ENCODE results near the gene AFF3. TPM values are rescaled to one million over a fixed set of nuclear protein-coding genes. Genes with fewer than 3 reads are reported as not detected.

The AFF3 gene
- total and polyA plus RNA-seq, 2 of the 13 experiments (the other 11 are each of a cell fraction or from before 2014, with no cell fraction given): not detected

DNA sequence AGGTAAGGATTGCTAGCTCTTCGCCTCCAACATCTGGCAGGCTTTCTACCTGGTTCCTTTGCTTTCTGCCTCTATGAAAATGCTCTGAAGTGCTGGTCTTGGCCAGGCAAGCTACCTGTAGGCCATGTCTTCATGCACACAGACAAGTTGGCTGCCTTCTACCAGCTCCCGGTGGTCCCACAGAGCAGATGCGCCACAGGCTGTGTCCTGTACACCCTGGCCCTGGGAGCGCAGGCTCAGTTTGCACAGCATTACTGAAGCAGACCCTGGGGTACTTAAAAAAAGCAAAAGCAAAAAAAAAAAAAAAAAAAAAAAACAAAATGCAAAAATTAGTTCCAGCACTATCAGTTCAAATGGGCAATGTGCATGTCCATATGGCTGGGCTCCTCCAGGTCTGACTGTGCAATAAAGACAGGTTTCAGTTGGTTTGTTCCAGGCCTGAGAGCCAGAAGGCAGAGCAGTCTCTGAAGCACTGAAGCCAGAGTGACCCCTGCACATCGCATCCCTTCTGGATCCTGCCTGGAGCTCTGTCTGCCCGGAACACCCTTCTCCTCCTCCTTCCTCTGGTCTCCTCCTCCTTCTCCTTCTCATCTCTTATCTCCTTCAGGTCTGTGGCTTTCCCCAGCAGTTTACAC, 364.6 kb downstream of the AFF3 start:
- Histone ChIP-seq H3K9me3 (ENCODE audit: low read length) (peaks cover 12% of the 10 kb centered on the region; the same call in 1 of the 2 replicates), H3K27ac (ENCODE audit: extremely low read length, insufficient read depth, low read length) (no peak overlapping the region), H3K9ac (ENCODE audit: insufficient read depth, low read depth, low read length) (no peak overlapping the region), H3K4me3 (replicated peaks in 1 of 3; ENCODE audit: insufficient read depth in 1 of 3, low read depth in 2 of 3, low read length in 3 of 3) (no peak overlapping the region), H4K20me1 (ENCODE audit: insufficient read depth, low read length) (no peaks in the 10 kb centered on the region), H3K36me3 (replicated peaks in 1 of 2; ENCODE audit: control insufficient read depth in 1 of 2, insufficient read depth in 2 of 2, low read length in 2 of 2) (no peaks in the 10 kb centered on the region), H3K27me3 (ENCODE audit: control insufficient read depth in 1 of 2, insufficient read depth in 2 of 2, low read length in 2 of 2) (no peaks in the 10 kb centered on the region), H3K4me2 (ENCODE audit: low read depth, low read length) (no peak overlapping the region), H2AFZ (ENCODE audit: low read length) (no peak overlapping the region), H3K4me1 (ENCODE audit: insufficient read depth, low read length) (peaks cover 9% of the 10 kb centered on the region), H3K79me2 (ENCODE audit: insufficient read depth, low read length) (no peaks in the 10 kb centered on the region)
- CTCF ChIA-PET (ENCODE audit: low intra/inter-chr PET ratio, low total read pairs): no interaction called here
- BruUV-seq (replicated peaks): no TSS peak
- intact Hi-C loops (cut with micrococcal nuclease; ENCODE audit: unreplicated experiment) (no loop called here), in situ Hi-C loops (cut with HindIII; ENCODE audit: extremely low pct_ligation_motif_present, low pct_unique_long_range_greater_than_20kb) (no loop called here)
- ATAC-seq (no peak), FAIRE-seq (no peak), DNase-seq (ENCODE audit: low spot score) (no peak)
- 49% methylated on average over 6 of the region's 6 CpGs for WGBS (ENCODE audit: low lambda C conversion rate)
- POLR2A ChIA-PET: no interaction called here
- TF ChIP-seq ZNF749 (CRISPR knock-in tag; IDR thresholded peaks at IDR 0.05; ENCODE audit: borderline replicate concordance) (no peak), ZNF558 (CRISPR knock-in tag; IDR thresholded peaks at IDR 0.05; ENCODE audit: borderline replicate concordance) (no peak), ZNF407 (CRISPR knock-in tag; IDR thresholded peaks at IDR 0.05; ENCODE audit: not compliant biosample characterization) (no peak), AHR (CRISPR knock-in tag; IDR thresholded peaks at IDR 0.05) (no peak), ZSCAN30 (CRISPR knock-in tag; IDR thresholded peaks at IDR 0.05) (no peak), TCF7 (IDR thresholded peaks at IDR 0.05; ENCODE audit: low read depth) (no peak), PHB2 (IDR thresholded peaks at IDR 0.05; ENCODE audit: partially characterized antibody) (no peak), EEA1 (CRISPR knock-in tag; IDR thresholded peaks at IDR 0.05; ENCODE audit: borderline replicate concordance) (no peak)
- TF ChIP-seq, protein P1, sequence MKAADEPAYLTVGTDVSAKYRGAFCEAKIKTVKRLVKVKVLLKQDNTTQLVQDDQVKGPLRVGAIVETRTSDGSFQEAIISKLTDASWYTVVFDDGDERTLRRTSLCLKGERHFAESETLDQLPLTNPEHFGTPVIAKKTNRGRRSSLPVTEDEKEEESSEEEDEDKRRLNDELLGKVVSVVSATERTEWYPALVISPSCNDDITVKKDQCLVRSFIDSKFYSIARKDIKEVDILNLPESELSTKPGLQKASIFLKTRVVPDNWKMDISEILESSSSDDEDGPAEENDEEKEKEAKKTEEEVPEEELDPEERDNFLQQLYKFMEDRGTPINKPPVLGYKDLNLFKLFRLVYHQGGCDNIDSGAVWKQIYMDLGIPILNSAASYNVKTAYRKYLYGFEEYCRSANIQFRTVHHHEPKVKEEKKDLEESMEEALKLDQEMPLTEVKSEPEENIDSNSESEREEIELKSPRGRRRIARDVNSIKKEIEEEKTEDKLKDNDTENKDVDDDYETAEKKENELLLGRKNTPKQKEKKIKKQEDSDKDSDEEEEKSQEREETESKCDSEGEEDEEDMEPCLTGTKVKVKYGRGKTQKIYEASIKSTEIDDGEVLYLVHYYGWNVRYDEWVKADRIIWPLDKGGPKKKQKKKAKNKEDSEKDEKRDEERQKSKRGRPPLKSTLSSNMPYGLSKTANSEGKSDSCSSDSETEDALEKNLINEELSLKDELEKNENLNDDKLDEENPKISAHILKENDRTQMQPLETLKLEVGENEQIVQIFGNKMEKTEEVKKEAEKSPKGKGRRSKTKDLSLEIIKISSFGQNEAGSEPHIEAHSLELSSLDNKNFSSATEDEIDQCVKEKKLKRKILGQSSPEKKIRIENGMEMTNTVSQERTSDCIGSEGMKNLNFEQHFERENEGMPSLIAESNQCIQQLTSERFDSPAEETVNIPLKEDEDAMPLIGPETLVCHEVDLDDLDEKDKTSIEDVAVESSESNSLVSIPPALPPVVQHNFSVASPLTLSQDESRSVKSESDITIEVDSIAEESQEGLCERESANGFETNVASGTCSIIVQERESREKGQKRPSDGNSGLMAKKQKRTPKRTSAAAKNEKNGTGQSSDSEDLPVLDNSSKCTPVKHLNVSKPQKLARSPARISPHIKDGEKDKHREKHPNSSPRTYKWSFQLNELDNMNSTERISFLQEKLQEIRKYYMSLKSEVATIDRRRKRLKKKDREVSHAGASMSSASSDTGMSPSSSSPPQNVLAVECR (CRISPR knock-in tag; IDR thresholded peaks at IDR 0.05; ENCODE audit: borderline replicate concordance): no peak
- TF ChIP-seq, protein P2, sequence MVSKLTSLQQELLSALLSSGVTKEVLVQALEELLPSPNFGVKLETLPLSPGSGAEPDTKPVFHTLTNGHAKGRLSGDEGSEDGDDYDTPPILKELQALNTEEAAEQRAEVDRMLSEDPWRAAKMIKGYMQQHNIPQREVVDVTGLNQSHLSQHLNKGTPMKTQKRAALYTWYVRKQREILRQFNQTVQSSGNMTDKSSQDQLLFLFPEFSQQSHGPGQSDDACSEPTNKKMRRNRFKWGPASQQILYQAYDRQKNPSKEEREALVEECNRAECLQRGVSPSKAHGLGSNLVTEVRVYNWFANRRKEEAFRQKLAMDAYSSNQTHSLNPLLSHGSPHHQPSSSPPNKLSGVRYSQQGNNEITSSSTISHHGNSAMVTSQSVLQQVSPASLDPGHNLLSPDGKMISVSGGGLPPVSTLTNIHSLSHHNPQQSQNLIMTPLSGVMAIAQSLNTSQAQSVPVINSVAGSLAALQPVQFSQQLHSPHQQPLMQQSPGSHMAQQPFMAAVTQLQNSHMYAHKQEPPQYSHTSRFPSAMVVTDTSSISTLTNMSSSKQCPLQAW (CRISPR knock-in tag; IDR thresholded peaks at IDR 0.05): no peak

Data from HepG2 (cell line).